GM12874 (cell line): ENCODE data around the gene ARMH3.

Experiments used
- TF ChIP-seq, protein P1 (sequence below): IDR thresholded peaks from 2 replicates; pipeline ENCODE4 v1.5.1; 2011; ENCODE audit warnings: low read depth, mild to moderate bottlenecking, control low read depth, low read length, moderate library complexity; ENCODE audit not compliant: insufficient read depth

The ARMH3 gene

DNA sequence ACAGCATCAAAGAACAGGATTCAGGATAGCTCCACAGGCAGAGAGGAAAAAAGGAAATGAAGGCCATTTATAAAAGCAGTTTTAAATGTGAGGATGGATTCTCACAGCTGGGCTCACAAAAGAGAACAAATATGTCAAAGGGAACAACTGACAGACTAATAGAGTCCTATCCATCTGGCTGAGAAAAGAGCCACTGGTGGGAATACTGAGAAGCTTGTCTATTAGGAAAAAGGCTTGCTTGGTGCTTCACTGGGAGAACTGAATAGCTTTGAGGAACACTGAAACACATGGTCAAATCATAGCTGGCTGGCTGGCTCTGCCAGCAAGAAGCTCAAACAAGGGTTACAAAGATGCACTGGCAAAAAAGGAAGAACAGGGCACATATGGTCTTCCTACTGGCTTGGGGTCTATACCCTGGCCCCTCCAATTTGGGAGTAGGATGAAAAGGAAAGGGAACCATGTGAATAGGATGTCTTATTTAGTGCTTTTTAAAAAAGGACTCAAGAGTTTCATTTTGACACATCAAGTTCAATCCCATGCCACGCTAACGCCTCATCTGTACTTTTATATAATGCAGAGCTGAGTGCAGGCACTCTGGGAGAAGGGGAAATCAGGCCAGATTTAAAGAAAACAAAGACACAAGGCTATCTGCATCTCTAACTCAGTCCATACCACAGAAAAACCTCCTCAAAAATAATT is 167.6 kb downstream of the ARMH3 start:
- TF ChIP-seq, protein P1, sequence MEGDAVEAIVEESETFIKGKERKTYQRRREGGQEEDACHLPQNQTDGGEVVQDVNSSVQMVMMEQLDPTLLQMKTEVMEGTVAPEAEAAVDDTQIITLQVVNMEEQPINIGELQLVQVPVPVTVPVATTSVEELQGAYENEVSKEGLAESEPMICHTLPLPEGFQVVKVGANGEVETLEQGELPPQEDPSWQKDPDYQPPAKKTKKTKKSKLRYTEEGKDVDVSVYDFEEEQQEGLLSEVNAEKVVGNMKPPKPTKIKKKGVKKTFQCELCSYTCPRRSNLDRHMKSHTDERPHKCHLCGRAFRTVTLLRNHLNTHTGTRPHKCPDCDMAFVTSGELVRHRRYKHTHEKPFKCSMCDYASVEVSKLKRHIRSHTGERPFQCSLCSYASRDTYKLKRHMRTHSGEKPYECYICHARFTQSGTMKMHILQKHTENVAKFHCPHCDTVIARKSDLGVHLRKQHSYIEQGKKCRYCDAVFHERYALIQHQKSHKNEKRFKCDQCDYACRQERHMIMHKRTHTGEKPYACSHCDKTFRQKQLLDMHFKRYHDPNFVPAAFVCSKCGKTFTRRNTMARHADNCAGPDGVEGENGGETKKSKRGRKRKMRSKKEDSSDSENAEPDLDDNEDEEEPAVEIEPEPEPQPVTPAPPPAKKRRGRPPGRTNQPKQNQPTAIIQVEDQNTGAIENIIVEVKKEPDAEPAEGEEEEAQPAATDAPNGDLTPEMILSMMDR: no peak

DNA sequence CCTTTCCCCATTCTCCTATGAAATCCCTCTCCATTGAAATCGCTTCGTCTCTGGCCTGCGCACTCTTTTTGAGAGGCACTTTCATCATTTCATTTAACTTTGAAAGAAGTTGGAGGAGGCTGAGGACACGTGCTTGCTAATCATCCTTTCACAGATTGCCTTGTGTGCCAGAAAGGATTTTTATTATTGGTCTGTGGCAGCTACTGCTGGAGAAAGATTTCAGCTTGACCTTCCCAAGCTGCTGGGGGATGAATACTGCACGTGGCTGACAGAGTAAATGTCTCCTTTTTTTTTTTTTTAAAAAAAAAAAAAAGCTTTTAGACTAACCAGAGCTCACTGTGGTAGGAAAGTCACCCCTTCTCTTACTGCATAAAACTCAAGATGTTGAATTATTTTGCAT is 168.2 kb downstream of the ARMH3 start:
- TF ChIP-seq, protein P1: no peak

DNA sequence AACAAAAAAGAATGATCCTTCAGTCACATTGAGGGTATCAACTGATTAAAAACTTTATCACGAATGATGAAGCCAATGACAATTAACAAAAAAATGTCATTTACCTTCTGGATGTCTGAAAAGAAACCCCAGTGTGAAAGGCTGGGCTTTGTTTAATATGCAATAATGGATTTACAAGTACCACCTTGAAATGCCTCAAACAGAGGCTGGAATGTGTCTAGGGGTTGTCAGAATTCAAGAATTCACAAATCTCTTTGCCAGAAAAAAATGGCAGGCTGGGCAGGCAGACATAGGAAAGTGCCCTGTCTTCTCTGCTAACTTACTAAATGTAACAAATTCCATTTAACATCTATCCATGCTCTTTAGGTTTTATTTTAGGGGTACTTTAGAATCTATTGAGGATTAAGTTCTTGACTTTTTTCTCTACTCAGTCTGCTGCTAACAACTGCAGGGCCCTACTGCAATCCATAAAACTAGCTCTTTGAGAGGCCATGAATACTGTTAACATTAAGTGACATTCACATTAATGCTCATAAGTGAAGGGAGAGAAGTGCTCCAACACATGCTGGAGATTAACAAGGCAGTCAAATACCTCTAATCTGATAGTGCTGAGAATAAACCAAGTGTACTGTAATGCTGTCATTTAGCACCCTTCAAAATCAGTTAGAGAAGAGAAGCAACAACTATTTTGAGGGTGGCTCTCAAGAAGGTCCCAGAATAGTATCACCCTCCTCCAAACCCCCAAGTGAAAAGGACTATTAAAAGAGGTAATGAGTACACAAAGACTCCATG is 169.3 kb downstream of the ARMH3 start:
- TF ChIP-seq, protein P1: no peak

DNA sequence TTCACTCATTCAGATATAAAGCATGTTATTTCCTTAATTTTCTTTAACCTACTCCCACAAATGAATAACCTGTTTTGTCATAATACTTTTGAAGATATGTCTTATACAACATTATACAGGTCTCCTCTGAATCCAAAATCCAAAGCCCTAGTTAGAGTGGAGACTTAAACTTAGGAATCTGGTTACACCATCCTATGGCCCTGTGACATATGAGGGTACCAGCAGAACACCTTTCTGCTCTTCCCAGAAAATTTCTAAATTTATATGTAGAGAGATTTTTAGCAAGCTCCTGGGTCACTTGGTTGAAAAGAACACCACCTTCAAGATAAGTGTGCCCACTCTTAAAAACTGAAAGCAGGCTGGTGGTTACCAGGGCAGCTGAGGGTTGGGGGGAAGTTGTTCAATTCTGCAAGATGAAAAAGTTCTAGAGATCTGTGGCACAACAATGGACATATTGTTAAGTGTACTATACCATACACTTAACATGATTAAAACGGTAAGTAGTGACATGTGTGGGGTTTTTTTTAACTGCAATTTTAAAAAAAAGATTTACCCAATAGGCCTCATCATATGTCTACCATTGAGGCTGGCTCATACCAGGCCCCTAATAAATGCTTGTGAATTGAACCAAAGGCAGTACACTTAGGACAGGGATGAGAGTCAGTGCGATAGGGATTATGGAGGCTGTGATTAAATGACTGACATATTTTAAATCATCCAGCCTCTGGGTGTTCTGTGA is 174.8 kb downstream of the ARMH3 start:
- TF ChIP-seq, protein P1: no peak

DNA sequence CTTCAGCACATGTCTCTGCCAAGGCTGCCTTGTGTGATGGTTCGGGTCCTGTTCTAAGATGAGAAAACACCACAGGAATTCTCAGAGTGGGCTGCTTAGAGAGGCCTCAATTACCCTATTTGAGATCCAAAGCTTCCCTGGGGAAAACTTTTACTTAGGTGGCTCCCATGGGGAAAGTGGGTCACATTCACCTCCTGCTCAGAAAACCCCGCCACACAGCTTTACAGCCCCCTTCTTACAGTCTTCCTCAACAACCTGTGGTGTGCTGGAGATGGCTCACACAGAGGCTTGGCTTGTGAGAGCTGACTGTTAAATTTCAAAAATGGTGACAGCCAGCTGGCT is 175.8 kb downstream of the ARMH3 start:
- TF ChIP-seq, protein P1: no peak

DNA sequence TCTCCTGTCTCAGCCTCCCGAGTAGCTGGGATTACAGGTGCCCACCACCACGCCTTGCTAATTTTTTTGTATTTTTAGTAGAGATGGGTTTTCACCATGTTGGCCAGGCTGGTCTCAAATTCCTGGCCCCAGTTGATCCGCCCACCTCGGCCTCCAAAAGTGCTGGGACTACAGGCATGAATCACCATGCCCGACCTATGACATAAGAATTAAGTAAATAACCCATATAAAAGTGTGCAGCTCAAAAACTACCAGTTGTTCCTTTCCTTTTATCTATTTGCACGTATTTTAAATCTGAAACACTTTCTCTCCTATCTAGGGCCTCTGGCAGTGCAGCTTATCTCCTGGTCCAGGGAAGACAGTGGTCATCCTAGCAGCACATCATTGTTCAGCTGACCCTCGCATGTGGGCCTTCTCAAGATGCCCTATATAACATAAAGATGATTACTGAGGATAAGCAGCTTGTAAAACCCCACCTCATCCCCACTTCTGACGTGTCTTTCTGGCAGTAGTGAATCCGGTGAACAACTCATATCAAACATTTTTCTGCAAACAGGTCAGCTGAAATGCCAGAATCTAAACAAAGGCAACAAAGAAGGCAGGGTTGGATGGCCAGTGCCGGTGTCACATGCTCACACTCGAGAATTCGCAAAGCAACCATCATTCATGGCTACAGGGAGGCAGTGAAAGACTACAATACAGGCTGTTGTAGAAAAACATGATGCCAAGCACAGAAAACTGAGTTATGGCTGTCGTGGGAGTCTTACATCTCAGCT is 176.3 kb downstream of the ARMH3 start:
- TF ChIP-seq, protein P1: no peak
